GM19324 (cell line): Measurements from ENCODE around the gene NECTIN4.

Experiments
- ATAC-seq: cut with Tn5 transposase; IDR thresholded peaks from one replicate; pipeline ENCODE4 v1.9.1; 2021; ENCODE audit warnings: mild to moderate bottlenecking, moderate library complexity; ENCODE audit not compliant: unreplicated experiment, low FRiP score

NECTIN4 gene

GRCh38 chr1:161113915-161114314, 24.6 kb upstream of the NECTIN4 start:
- ATAC-seq: no peak

GRCh38 chr1:161111527-161111926, 22.2 kb upstream of the NECTIN4 start:
- no peak for ATAC-seq

- no peak for ATAC-seq
Measured at GRCh38 chr1:161111117-161111516, 21.8 kb upstream of the NECTIN4 start.

GRCh38 chr1:161106431-161106830, 17.1 kb upstream of the NECTIN4 start:
- no peak for ATAC-seq

- no peak for ATAC-seq
Measured at GRCh38 chr1:161100556-161100955, 11.2 kb upstream of the NECTIN4 start.

- ATAC-seq: no peak
Measured at GRCh38 chr1:161099090-161099802, 9.9 kb upstream of the NECTIN4 start.

GRCh38 chr1:161098210-161099068, 9.1 kb upstream of the NECTIN4 start, which contains the start of gene KLHDC9:
KLHDC9 (plus strand) TSS chr1:161098361; CDS start chr1:161098536, 175 bp downstream.
- peak; percentile 72 for ATAC-seq

GRCh38 chr1:161096530-161096929, 7.2 kb upstream of the NECTIN4 start:
- ATAC-seq: no peak

- no peak for ATAC-seq
Measured at GRCh38 chr1:161096015-161096414, 6.7 kb upstream of the NECTIN4 start.

- no peak for ATAC-seq
Measured at GRCh38 chr1:161095230-161095629, 5.9 kb upstream of the NECTIN4 start.

GRCh38 chr1:161094481-161094880, 5.1 kb upstream of the NECTIN4 start:
- no peak for ATAC-seq

GRCh38 chr1:161092621-161093028, 3.3 kb upstream of the NECTIN4 start:
- no peak for ATAC-seq

GRCh38 chr1:161091796-161092507, 2.6 kb upstream of the NECTIN4 start:
- ATAC-seq: no peak

GRCh38 chr1:161091093-161091492, 1.7 kb upstream of the NECTIN4 start:
- ATAC-seq: no peak

- ATAC-seq: no peak
Measured at GRCh38 chr1:161090617-161091016, 1.3 kb upstream of the NECTIN4 start.

GRCh38 chr1:161089938-161090337, 580 bp upstream of the NECTIN4 start:
- ATAC-seq: no peak

- no peak for ATAC-seq
Measured at GRCh38 chr1:161088587-161089110, 709 bp downstream of the NECTIN4 start.

GRCh38 chr1:161086457-161086856, 2.9 kb downstream of the NECTIN4 start:
- ATAC-seq: no peak

GRCh38 chr1:161085165-161085564, 4.2 kb downstream of the NECTIN4 start:
- no peak for ATAC-seq

GRCh38 chr1:161084597-161084988, 4.8 kb downstream of the NECTIN4 start:
- ATAC-seq: no peak
